ENCODE data around the gene PARVA.

PARVA gene

GRCh38 chr11:12577725-12578644 lies 200.6 kb downstream of the PARVA start:
- no peaks in the 10 kb centered on the region for H3K9me2 ChIP-seq (replicated peaks; ENCODE audit: control insufficient read depth, low read length)
- no peaks in the 10 kb centered on the region for H3K36me3 ChIP-seq (ENCODE audit: control insufficient read depth, low read length)
- no peak for TF ChIP-seq CTCF (IDR thresholded peaks at IDR 0.05; ENCODE audit: low read depth, low read length, poor library complexity, severe bottlenecking)
- TF ChIP-seq EZH2phosphoT487 (IDR thresholded peaks at IDR 0.05; ENCODE audit: borderline replicate concordance, low read length): no peak
- H3K27me3 ChIP-seq (ENCODE audit: control insufficient read depth, low read length): no peaks in the 10 kb centered on the region
- H3K79me2 ChIP-seq (ENCODE audit: control insufficient read depth, low read length): no peaks in the 10 kb centered on the region
- no peaks in the 10 kb centered on the region for H3K9me3 ChIP-seq (ENCODE audit: control insufficient read depth, insufficient read depth, low read length)
- no peak overlapping the region for H3K4me3 ChIP-seq (ENCODE audit: low read length)
- no peaks in the 10 kb centered on the region for H4K20me1 ChIP-seq (ENCODE audit: control insufficient read depth, insufficient read depth, low read depth, low read length)
- H3K27ac ChIP-seq (ENCODE audit: low read depth, low read length): no peak overlapping the region
- no peaks in the 10 kb centered on the region for H3F3A ChIP-seq (ENCODE audit: control insufficient read depth, insufficient read depth)
- H3K4me1 ChIP-seq (ENCODE audit: control insufficient read depth, low read length): no peaks in the 10 kb centered on the region
- H3K4me2 ChIP-seq (ENCODE audit: low read length): no peak overlapping the region

DNA sequence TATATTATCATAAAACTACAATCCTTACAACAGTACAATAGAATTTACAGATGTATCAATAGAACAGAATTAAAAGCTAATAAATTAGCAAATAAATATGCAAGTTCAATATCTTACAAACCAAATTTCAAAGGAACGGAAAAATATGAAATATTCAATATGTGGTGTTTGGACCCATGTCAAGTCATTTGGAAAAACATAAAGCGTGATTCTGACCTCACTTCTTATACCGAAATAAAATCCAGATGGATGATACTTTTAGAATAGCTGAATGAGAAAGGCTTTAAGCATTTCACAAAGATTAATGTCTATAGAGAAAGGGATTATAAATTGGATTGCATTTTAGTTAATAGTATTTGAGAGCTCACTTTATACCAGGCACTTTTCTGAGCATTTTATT lies 204.0 kb downstream of the PARVA start:
- Histone ChIP-seq H3K79me2 (ENCODE audit: control insufficient read depth, low read length) (no peaks in the 10 kb centered on the region), H3K27ac (ENCODE audit: low read depth, low read length) (no peak overlapping the region), H3K9me3 (ENCODE audit: control insufficient read depth, insufficient read depth, low read length) (no peaks in the 10 kb centered on the region), H3K4me3 (ENCODE audit: low read length) (no peak overlapping the region), H3K4me1 (ENCODE audit: control insufficient read depth, low read length) (no peaks in the 10 kb centered on the region), H3K27me3 (ENCODE audit: control insufficient read depth, low read length) (no peaks in the 10 kb centered on the region), H3F3A (ENCODE audit: control insufficient read depth, insufficient read depth) (no peaks in the 10 kb centered on the region), H4K20me1 (ENCODE audit: control insufficient read depth, insufficient read depth, low read depth, low read length) (no peaks in the 10 kb centered on the region), H3K36me3 (ENCODE audit: control insufficient read depth, low read length) (no peaks in the 10 kb centered on the region), H3K9me2 (replicated peaks; ENCODE audit: control insufficient read depth, low read length) (no peaks in the 10 kb centered on the region), H3K4me2 (ENCODE audit: low read length) (no peak overlapping the region)
- TF ChIP-seq EZH2phosphoT487 (IDR thresholded peaks at IDR 0.05; ENCODE audit: borderline replicate concordance, low read length) (no peak), CTCF (IDR thresholded peaks at IDR 0.05; ENCODE audit: low read depth, low read length, poor library complexity, severe bottlenecking) (no peak)

- H3K79me2 ChIP-seq (ENCODE audit: control insufficient read depth, low read length): no peaks in the 10 kb centered on the region
- no peaks in the 10 kb centered on the region for H3K4me1 ChIP-seq (ENCODE audit: control insufficient read depth, low read length)
- TF ChIP-seq CTCF (IDR thresholded peaks at IDR 0.05; ENCODE audit: low read depth, low read length, poor library complexity, severe bottlenecking) (no peak), EZH2phosphoT487 (IDR thresholded peaks at IDR 0.05; ENCODE audit: borderline replicate concordance, low read length) (no peak)
- no peaks in the 10 kb centered on the region for H4K20me1 ChIP-seq (ENCODE audit: control insufficient read depth, insufficient read depth, low read depth, low read length)
- no peaks in the 10 kb centered on the region for H3K9me2 ChIP-seq (replicated peaks; ENCODE audit: control insufficient read depth, low read length)
- H3K27ac ChIP-seq (ENCODE audit: low read depth, low read length): no peak overlapping the region
- H3K9me3 ChIP-seq (ENCODE audit: control insufficient read depth, insufficient read depth, low read length): no peaks in the 10 kb centered on the region
- H3K27me3 ChIP-seq (ENCODE audit: control insufficient read depth, low read length): no peaks in the 10 kb centered on the region
- H3K4me2 ChIP-seq (ENCODE audit: low read length): no peak overlapping the region
- no peaks in the 10 kb centered on the region for H3F3A ChIP-seq (ENCODE audit: control insufficient read depth, insufficient read depth)
- H3K36me3 ChIP-seq (ENCODE audit: control insufficient read depth, low read length): no peaks in the 10 kb centered on the region
- no peak overlapping the region for H3K4me3 ChIP-seq (ENCODE audit: low read length)
Measured at GRCh38 chr11:12581923-12582322, 204.6 kb downstream of the PARVA start.
